GM10266 (cell line): Measurements from ENCODE around the gene HSD17B10.

ENCODE experiments used
- DNase-seq: peaks from one replicate; pipeline ENCODE4 v3.0.0; 2012; ENCODE audit errors: extremely low spot score
- CTCF ChIP-seq: IDR thresholded peaks from 2 replicates; pipeline ENCODE4 v1.5.1; 2012; ENCODE audit warnings: mild to moderate bottlenecking, low read depth; ENCODE audit not compliant: control insufficient read depth, insufficient read depth; ENCODE audit errors: missing control alignments

Gene HSD17B10

DNA sequence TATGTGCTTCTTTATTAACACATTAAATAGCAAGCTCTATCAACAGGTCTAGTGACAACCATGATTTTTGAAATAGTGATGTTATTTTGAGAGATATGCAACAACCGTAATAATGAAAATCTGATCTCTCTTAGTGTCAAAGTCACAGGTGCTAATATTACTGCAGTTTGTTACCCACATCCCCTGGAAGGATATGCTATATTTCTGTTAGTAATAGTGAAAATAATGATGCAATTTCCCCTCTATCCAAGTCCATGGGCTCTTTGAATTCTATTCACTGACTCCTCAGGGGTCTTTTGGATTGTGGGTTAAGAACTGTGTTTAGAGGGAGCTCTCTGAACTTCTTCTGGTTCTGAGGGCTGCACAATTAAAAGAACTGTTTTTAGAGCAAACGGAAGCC lies 3.0 kb upstream of the HSD17B10 start:
- no peak for TF ChIP-seq CTCF
- no peak for DNase-seq

- peak; percentile 72 for TF ChIP-seq CTCF
- peak; percentile 63 for DNase-seq
Measured at GRCh38 chrX:53435997-53436396, 1.8 kb upstream of the HSD17B10 start.

GRCh38 chrX:53430231-53430630 lies 3.9 kb downstream of the HSD17B10 start:
- TF ChIP-seq CTCF, result no peak
- DNase-seq, result no peak

GRCh38 chrX:53429755-53430154 lies 4.4 kb downstream of the HSD17B10 start:
- no peak for TF ChIP-seq CTCF
- no peak for DNase-seq

GRCh38 chrX:53422861-53423306 lies 11.3 kb downstream of the HSD17B10 start, which contains the start of gene RIBC1:
TSS of gene RIBC1 (plus strand) at chrX:53422873. CDS start at chrX:53426277, 3,404 bp downstream.
- DNase-seq, result no peak

GRCh38 chrX:53422086-53422860 lies 11.9 kb downstream of the HSD17B10 start, which contains the start of gene SMC1A:
TSS of gene SMC1A (minus strand) at chrX:53422654. CDS start at chrX:53422600, 54 bp downstream.
- peak; percentile 89 for DNase-seq
- no peak for TF ChIP-seq CTCF

More at GRCh38 chrX:53422861-53423306, 11.3 kb downstream of the HSD17B10 start, which contains the start of gene RIBC1:
- no peak for TF ChIP-seq CTCF

GRCh38 chrX:53421772-53422085 lies 12.4 kb downstream of the HSD17B10 start:
- TF ChIP-seq CTCF, result no peak
- DNase-seq, result no peak
